Effector memory CD8-positive, alpha-beta T cell (primary cell): ENCODE data around the gene OR1I1.

Source experiments
- ATAC-seq: fragments of 150-1000 bp; cut with Tn5 transposase; replicated peaks from 2 replicates; pipeline ENCODE4 v1.10.0; 2021; ENCODE audit warnings: mild to moderate bottlenecking, moderate library complexity
- DNase-seq, 3 experiments: peaks; one replicate each; pipeline ENCODE4 v3.0.0; 2021
- H3K27ac Mint-ChIP-seq, 2 donors: one replicate each; pipeline ENCODE4 v1.8.0; 2022; ENCODE audit warnings: mild to moderate bottlenecking in 2 of 2, mixed read lengths in 2 of 2, moderate library complexity in 2 of 2
- H3K27me3 Mint-ChIP-seq, 2 donors: one replicate each; pipeline ENCODE4 v1.8.0; 2022; ENCODE audit warnings: mixed read lengths in 2 of 2
- H3K36me3 Mint-ChIP-seq: one replicate; pipeline ENCODE4 v1.8.0; 2022; ENCODE audit warnings: mild to moderate bottlenecking, moderate library complexity, mixed read lengths; ENCODE audit not compliant: insufficient read depth
- H3K4me1 Mint-ChIP-seq, 2 donors: one replicate each; pipeline ENCODE4 v1.8.0; 2022; ENCODE audit warnings: low read depth in 2 of 2, mixed read lengths in 2 of 2
- H3K4me3 Mint-ChIP-seq, 2 donors: one replicate each; pipeline ENCODE4 v1.8.0; 2022; ENCODE audit warnings: mild to moderate bottlenecking in 2 of 2, mixed read lengths in 2 of 2, moderate library complexity in 2 of 2
- H3K9me3 Mint-ChIP-seq, 2 donors: one replicate each; pipeline ENCODE4 v1.8.0; 2022; ENCODE audit warnings: mixed read lengths in 2 of 2

Gene OR1I1

DNA sequence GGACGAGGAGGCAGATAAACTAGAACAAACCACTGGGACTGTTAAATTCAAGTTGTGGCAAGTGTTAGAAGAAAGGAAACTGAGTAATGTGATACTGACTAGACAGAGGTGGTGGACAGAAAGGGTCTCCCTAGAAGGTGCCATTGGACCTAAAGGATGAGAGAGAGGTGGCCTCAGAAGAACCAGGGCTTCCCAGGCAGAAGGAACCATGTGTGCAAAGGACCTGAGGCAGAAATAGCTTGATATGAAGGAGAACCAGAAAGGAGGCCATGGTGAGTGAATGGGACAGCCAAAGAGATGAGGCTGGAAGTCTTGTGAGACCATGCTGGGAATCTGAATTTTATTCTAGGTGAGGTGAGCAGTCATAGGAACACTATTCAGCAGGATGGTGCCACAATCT, 22.4 kb downstream of the OR1I1 start:
- H3K4me1 Mint-ChIP-seq: peaks cover 3 to 4% of the 10 kb centered on the region in 2 donors
- H3K27ac Mint-ChIP-seq: no peak overlapping the region
- DNase-seq: no peak
- peaks cover 10 to 17% of the 10 kb centered on the region in 2 donors for H3K9me3 Mint-ChIP-seq
- H3K4me3 Mint-ChIP-seq: no peak overlapping the region
- ATAC-seq: no peak
- no peaks in the 10 kb centered on the region for H3K36me3 Mint-ChIP-seq
- H3K27me3 Mint-ChIP-seq: peaks cover 25 to 58% of the 10 kb centered on the region in 2 donors

DNA sequence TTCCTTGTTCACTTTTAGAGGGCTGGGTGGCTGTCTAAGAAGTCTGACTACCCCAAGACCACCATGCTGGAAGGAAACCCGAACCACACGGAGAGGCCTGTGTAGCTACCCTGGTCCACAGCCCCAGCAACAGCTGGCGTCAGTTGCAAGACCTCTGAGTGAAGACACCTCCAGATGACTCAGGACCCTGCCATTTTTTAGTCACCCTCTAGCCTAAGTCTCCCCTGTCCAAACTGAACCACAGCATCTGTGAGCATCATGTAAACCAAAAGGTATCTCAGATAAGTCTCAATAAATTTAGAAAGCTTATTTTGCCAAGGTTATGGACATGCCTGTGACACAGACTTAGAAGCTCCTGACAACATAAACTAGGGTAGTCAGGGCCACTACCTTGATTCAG, 23.0 kb downstream of the OR1I1 start:
- Mint-ChIP-seq H3K27ac (no peak overlapping the region), H3K4me1 (peaks cover 3 to 4% of the 10 kb centered on the region in 2 donors), H3K4me3 (no peak overlapping the region), H3K27me3 (peaks cover 25 to 58% of the 10 kb centered on the region in 2 donors), H3K36me3 (no peaks in the 10 kb centered on the region), H3K9me3 (peaks cover 10 to 17% of the 10 kb centered on the region in 2 donors)
- DNase-seq: no peak
- no peak for ATAC-seq

DNA sequence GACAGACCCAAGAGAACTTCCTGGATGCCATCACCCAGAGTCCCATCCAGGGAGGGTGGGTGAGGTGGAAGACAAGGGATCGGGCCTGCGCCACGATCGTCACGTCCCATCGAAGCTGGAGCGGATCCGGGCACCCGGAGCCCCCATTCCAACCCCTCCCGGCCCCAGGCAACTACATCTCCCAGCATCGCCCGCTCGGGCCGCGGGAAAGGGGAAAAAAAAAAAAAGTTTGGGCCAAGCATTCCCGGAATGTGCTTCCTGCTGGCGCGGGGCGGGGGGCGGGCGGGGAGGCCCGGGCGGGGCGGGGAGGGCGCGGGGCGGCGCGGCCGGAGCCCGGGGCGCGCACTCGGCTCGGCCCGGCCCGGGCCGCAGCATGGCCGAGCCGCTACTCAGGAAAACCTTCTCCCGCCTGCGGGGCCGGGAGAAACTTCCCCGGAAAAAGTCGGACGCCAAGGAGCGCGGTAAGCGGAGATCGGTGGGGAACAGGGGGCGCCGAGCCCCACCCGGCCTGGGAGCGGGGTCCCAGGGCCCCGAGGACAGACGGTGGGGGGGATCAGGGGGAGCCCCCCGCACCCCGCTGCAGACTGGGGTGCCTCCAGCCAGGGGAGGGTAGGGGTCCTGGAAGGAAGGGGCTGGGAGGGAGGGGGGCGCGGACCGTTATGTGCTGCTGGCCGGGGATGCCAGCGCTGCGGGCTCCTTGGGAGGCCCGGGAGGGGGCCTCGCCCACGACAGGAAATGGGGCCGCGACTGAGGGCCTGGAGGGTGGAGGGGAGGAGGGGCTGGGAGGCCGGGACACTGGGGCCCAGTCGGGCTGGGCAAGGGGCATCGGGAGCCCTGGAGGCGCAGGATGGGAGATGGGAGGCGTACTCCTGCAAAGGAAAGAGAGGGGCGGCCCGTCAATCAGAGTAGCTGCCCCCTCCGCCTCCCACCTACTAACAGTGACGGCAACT, 25.3 kb downstream of the OR1I1 start, which contains the start of gene SYDE1:
Gene SYDE1, plus strand, starts transcription at position 341 of the 950 bp plus-strand sequence. Its CDS starts 33 bp downstream, at position 374.
- Mint-ChIP-seq H3K4me3 (peak within 1 kb of the TSS; percentile 34 to 53), H3K9me3 (peaks cover 10 to 17% of the 10 kb centered on the region in 2 donors), H3K4me1 (peaks cover 4 to 5% of the 10 kb centered on the region in 2 donors), H3K27ac (no peak within 1 kb of the TSS), H3K36me3 (no peaks in the 10 kb centered on the region), H3K27me3 (peaks cover 25 to 58% of the 10 kb centered on the region in 2 donors)
- no peak for ATAC-seq
- DNase-seq: no peak

DNA sequence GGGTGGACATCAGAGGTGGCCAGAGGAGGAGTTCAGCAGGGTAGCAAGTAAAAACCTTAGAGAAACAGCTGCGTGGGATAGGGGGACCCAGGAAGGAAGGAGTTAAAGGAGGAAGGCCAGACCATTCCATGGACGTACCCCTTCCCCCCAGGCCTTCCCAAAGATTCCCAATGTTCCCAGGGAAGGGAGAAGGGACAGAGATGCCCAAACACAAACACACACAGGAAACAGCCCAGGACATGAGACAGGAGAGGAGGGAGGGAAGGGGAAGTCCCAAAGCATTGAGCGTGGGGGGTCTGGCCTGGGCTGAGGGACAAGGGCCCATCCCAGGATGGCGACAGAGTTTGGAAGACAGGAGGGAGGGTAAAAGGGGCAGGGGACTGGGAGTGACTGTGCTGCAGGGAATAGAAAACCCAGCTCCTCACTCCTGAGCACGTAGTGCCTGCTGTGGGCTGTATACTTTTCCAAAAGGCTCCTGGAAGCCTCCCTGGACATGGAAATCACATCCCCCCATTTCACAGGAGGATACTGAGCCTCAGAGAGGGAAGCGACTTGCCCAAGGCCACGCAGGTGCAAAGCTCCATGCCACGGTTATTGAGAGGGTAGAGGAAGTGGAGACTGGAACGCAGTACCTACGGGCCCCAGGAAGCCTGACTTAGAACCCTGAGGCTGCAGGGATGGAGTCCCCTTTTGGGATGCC, 26.3 kb downstream of the OR1I1 start:
- Mint-ChIP-seq H3K4me1 (peaks cover 4 to 6% of the 10 kb centered on the region in 2 donors), H3K36me3 (no peaks in the 10 kb centered on the region), H3K9me3 (peaks cover 10 to 15% of the 10 kb centered on the region in 2 donors), H3K4me3 (peak overlapping the region in 1 of 2 donors; percentile 34), H3K27ac (no peak overlapping the region), H3K27me3 (peaks cover 25 to 58% of the 10 kb centered on the region in 2 donors)
- DNase-seq: no peak
- no peak for ATAC-seq

DNA sequence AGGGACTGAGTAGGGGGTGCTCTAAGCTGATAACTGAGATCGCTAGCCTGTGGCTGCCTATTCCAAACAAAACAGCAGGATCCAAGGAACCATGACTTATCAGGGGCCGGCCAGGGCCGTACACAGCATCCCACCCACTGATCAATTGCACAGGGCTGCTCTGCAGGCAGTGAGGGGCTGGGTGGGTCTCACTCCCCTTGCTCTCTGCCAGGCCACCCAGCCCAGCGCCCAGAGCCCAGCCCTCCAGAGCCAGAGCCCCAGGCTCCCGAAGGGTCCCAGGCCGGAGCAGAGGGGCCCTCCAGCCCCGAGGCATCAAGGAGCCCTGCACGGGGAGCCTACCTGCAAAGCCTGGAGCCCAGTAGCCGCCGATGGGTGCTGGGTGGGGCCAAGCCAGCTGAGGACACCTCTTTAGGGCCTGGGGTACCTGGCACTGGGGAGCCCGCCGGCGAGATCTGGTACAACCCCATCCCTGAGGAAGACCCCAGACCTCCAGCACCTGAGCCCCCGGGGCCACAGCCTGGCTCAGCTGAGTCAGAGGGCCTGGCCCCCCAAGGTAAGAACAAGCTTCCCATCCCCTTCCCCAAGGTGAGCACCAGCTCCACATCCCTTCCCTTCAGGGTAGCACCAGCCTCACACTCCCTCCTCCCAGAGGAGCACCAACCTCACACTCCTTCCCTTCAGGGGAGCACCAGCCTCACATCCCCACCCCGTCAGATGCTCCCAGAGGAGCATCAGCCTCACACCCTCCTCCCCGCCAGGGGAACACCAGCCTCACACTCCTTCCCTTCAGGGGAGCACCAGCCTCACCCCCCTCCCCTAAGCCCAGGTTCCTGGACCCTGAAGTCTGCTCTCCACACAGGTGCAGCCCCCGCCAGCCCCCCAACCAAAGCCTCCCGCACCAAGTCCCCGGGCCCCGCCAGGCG, 27.1 kb downstream of the OR1I1 start:
- Mint-ChIP-seq H3K4me1 (peaks cover 4 to 6% of the 10 kb centered on the region in 2 donors), H3K27ac (no peak overlapping the region), H3K36me3 (no peaks in the 10 kb centered on the region), H3K4me3 (no peak overlapping the region), H3K9me3 (peaks cover 5 to 7% of the 10 kb centered on the region in 2 donors), H3K27me3 (peaks cover 25 to 50% of the 10 kb centered on the region in 2 donors)
- ATAC-seq (no peak), DNase-seq (no peak)

DNA sequence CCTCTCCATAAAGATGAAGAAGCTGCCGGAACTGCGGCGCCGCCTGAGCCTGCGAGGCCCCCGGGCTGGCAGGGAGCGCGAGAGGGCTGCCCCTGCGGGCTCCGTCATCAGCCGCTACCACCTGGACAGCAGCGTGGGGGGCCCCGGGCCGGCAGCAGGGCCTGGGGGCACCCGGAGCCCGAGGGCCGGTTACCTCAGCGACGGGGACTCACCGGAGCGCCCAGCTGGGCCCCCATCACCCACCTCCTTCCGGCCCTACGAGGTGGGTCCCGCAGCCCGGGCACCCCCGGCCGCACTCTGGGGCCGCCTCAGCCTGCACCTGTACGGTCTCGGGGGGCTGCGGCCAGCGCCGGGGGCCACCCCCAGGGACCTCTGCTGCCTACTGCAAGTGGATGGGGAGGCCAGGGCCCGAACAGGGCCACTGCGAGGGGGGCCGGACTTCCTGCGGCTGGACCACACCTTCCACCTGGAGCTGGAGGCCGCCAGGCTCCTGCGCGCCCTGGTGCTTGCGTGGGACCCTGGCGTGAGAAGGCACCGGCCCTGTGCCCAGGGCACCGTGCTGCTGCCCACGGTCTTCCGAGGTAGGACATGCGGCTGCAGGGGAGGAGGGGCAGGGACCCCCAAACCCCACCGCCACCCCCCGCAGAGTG, 27.9 kb downstream of the OR1I1 start:
- Mint-ChIP-seq H3K36me3 (no peaks in the 10 kb centered on the region), H3K27me3 (peaks cover 25 to 42% of the 10 kb centered on the region in 2 donors), H3K27ac (no peak overlapping the region), H3K4me1 (peaks cover 4 to 6% of the 10 kb centered on the region in 2 donors), H3K4me3 (no peak overlapping the region), H3K9me3 (peaks cover 0 to 1% of the 10 kb centered on the region in 2 donors)
- no peak for DNase-seq
- ATAC-seq: no peak

DNA sequence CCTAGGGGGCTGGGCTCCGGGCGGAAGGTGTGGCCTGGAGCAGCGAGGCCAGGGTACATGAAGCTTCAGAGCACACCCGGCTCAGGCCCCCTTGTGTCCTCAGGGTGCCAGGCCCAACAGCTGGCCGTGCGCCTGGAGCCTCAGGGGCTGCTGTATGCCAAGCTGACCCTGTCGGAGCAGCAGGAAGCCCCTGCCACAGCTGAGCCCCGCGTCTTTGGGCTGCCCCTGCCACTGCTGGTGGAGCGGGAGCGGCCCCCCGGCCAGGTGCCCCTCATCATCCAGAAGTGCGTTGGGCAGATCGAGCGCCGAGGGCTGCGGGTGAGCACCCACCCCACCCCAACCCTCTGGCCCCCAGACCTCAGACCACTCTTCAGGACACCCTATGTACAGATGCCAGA, 28.4 kb downstream of the OR1I1 start:
- no peaks in the 10 kb centered on the region for H3K9me3 Mint-ChIP-seq

DNA sequence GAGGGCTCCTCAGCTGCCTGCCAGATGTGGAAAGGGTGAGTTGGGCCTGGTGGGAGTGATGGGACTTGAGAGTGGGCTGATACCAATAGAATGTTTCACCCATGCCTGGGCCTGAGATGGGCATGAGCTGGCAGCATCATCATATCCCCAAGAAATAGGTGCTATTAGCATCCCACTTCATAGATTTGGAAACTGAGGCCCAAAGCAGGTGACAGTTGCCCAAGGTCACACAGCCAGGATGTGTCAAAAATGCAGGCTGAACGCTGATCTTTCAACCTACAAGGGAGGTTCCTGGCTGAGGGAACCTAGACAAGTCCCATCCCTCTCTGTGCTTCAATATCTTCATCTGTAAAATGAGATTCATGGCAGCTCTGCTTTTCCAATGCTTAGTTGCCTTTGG, 29.7 kb downstream of the OR1I1 start:
- no peak overlapping the region for H3K27ac Mint-ChIP-seq
- DNase-seq (no peak), ATAC-seq (no peak)
- peaks cover 1 to 6% of the 10 kb centered on the region in 2 donors for H3K4me1 Mint-ChIP-seq
- H3K36me3 Mint-ChIP-seq: peaks cover 6% of the 10 kb centered on the region
- peaks cover 13 to 24% of the 10 kb centered on the region in 2 donors for H3K27me3 Mint-ChIP-seq
- no peak overlapping the region for H3K4me3 Mint-ChIP-seq
- no peaks in the 10 kb centered on the region for H3K9me3 Mint-ChIP-seq

More for the DNA sequence above, 28.4 kb downstream of the OR1I1 start:
- Mint-ChIP-seq H3K36me3 (peaks cover under 1% of the 10 kb centered on the region), H3K27me3 (peaks cover 25 to 38% of the 10 kb centered on the region in 2 donors), H3K4me1 (peaks cover 4 to 6% of the 10 kb centered on the region in 2 donors), H3K4me3 (no peak overlapping the region), H3K27ac (no peak overlapping the region)
- ATAC-seq (no peak), DNase-seq (no peak)

DNA sequence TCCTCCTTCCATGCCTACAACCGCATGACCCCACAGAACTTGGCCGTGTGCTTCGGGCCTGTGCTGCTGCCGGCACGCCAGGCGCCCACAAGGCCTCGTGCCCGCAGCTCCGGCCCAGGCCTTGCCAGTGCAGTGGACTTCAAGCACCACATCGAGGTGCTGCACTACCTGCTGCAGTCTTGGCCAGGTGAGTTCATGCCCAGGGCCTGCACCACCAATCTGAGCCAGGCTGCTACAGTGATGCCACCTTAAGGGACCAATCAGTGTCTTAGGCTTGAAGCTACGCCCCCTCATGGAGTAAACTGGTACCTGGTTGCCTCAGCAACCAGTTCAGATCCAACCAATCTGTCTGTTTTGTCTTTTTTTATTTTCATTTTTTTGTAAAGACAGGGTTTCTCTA, 30.4 kb downstream of the OR1I1 start:
- H3K4me3 Mint-ChIP-seq: no peak overlapping the region
- peak overlapping the region in 1 of 2 donors; percentile 72 for H3K27ac Mint-ChIP-seq
- peaks cover 7% of the 10 kb centered on the region for H3K36me3 Mint-ChIP-seq
- H3K27me3 Mint-ChIP-seq: peaks cover 11 to 19% of the 10 kb centered on the region in 2 donors
- ATAC-seq: no peak
- DNase-seq: no peak
- no peaks in the 10 kb centered on the region for H3K9me3 Mint-ChIP-seq
- peaks cover 0 to 6% of the 10 kb centered on the region in 2 donors for H3K4me1 Mint-ChIP-seq

DNA sequence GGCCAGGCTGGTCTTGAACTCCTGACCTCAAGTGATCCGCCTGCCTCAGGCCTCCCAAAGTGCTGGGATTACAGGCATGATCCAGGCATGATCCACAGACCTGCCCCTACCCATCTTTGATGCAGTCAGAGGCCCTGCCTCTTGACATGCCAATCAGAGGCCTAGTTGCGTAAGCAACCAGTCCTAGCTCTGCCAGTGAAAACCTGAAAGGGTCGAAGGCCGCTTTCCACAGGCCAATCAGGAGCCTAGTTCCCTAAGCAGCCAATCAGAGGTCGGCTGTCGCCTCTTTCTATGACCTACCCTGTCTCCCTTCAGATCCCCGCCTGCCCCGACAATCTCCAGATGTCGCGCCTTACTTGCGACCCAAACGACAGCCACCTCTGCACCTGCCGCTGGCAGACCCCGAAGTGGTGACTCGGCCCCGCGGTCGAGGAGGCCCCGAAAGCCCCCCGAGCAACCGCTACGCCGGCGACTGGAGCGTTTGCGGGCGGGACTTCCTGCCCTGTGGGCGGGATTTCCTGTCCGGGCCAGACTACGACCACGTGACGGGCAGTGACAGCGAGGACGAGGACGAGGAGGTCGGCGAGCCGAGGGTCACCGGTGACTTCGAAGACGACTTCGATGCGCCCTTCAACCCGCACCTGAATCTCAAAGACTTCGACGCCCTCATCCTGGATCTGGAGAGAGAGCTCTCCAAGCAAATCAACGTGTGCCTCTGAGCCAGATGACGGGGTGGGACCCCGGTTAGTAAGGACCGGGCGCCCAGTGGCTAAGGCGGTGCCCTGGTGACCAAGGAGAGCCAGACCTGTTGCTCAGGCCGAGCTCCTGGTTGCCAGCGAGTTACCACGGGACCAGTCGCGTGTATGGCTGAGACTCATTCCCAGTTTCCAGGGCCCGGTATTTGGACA, 31.5 kb downstream of the OR1I1 start:
- no peak overlapping the region for H3K27ac Mint-ChIP-seq
- peaks cover 12% of the 10 kb centered on the region for H3K36me3 Mint-ChIP-seq
- no peak overlapping the region for H3K4me3 Mint-ChIP-seq
- peaks cover 0 to 3% of the 10 kb centered on the region in 2 donors for H3K4me1 Mint-ChIP-seq
- ATAC-seq: no peak
- DNase-seq: no peak
- H3K9me3 Mint-ChIP-seq: no peaks in the 10 kb centered on the region
- H3K27me3 Mint-ChIP-seq: peaks cover 3 to 9% of the 10 kb centered on the region in 2 donors

DNA sequence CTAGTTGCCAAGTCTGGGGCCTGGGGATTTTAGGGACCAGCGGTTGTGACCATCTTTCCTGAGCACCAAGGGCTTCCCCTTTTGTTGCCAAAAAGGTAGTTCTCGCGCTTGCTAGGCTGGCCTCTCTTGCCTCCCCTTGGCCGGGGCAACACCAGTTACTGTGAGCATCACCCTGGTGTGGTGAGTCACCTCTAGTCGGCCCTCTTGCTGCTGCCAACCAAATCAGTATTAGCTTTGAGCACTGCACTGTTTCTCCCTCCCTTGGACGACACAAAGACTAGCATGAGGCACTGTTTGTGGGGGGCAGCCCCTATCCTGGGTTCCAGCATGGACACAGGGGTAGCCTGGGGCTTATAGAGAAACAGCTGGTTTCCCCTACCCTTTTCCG, 32.1 kb downstream of the OR1I1 start:
- no peak overlapping the region for H3K4me3 Mint-ChIP-seq
- H3K36me3 Mint-ChIP-seq: peaks cover 16% of the 10 kb centered on the region
- H3K4me1 Mint-ChIP-seq: peaks cover 0 to 3% of the 10 kb centered on the region in 2 donors
- H3K9me3 Mint-ChIP-seq: no peaks in the 10 kb centered on the region
- no peak for DNase-seq
- H3K27me3 Mint-ChIP-seq: peaks cover 0 to 2% of the 10 kb centered on the region in 2 donors
- no peak overlapping the region for H3K27ac Mint-ChIP-seq
- no peak for ATAC-seq

DNA sequence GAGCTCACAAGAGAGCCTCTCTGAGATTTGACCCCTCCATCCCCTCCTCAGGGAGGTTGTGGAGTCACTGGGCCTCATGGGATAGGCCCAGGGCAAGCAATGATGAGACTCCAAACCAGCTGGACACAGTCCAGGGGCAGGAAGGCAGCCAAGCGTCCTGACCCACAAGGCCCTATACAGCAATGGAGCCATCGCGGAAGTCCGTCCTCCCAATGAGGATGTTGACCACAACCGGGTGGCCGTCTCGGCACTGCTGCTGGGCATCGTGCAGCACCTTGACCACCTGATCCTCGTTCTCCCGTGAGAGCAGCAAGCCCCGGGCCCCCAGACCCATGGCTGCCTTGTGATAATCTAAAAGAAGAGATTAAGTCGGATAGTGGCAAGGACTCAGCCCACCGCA, 33.1 kb downstream of the OR1I1 start:
- Mint-ChIP-seq H3K4me1 (peaks cover 0 to 3% of the 10 kb centered on the region in 2 donors), H3K27me3 (no peaks in the 10 kb centered on the region), H3K4me3 (no peak overlapping the region), H3K27ac (no peak overlapping the region), H3K36me3 (peaks cover 25% of the 10 kb centered on the region), H3K9me3 (no peaks in the 10 kb centered on the region)
- ATAC-seq (no peak), DNase-seq (no peak)
